Measurements from ENCODE around the gene KDM2A.

DNA sequence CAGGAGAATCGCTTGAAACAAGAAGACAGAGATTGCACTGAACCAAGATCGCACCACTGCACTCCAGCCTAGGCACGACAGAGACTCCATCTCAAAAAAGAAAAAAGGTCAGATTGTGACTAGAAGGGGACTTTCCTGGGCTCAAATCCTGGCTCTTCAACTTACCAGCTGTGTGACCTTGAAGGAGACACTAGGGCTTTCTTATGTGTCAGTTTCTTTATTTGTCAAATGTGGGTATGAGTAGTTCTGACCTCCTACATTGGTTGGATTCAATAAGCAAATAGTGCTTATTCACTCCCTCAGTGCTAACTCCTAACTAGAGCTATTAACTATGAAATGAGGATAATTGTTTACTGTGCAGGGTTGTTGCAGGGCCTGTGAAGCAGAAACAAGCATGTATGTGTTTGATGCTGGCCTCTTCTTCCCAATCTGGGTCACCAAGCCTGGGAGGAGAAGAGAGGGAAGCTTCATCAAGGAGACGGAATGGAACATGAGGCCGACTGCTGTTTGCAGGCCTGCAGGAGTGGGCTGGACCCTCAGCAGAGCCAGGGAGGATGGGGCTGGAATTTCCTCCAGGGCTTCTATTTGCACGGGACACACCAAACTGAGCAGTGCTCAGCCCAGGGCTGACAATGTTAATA, 39.9 kb upstream of the KDM2A start:
- no peak for TF ChIP-seq POLR2A (IDR thresholded peaks at IDR 0.05)
- TF ChIP-seq, protein P1, sequence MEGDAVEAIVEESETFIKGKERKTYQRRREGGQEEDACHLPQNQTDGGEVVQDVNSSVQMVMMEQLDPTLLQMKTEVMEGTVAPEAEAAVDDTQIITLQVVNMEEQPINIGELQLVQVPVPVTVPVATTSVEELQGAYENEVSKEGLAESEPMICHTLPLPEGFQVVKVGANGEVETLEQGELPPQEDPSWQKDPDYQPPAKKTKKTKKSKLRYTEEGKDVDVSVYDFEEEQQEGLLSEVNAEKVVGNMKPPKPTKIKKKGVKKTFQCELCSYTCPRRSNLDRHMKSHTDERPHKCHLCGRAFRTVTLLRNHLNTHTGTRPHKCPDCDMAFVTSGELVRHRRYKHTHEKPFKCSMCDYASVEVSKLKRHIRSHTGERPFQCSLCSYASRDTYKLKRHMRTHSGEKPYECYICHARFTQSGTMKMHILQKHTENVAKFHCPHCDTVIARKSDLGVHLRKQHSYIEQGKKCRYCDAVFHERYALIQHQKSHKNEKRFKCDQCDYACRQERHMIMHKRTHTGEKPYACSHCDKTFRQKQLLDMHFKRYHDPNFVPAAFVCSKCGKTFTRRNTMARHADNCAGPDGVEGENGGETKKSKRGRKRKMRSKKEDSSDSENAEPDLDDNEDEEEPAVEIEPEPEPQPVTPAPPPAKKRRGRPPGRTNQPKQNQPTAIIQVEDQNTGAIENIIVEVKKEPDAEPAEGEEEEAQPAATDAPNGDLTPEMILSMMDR (IDR thresholded peaks at IDR 0.05), result no peak

All from prostate gland (tissue), 2 donors.